SK-N-SH (cell line): ENCODE results near the gene POU3F3. TPM values are rescaled to one million over a fixed set of nuclear protein-coding genes. Genes with fewer than 3 reads are reported as not detected.

ENCODE experiments used
- CTCF ChIA-PET: fragments of 300-600, 350-600 bp; formaldehyde crosslinking; extraction: SDS; loops from one replicate; lab custom pipeline; 2021; lab: Yijun Ruan, JAX
- POLR2A ChIA-PET: fragments of 350-600 bp; sonication (Branson Sonifier 250); formaldehyde crosslinking; extraction: SDS; loops from one replicate; lab custom pipeline; 2020; ENCODE audit warnings: antibody characterized with exemption, inconsistent platforms; lab: Yijun Ruan, JAX
- DNase-seq: peaks from one replicate; pipeline ENCODE4 v3.0.0; 2012
- H2AFZ ChIP-seq: fragments of 200-600 bp; sonication (generic); 2 replicates; pipeline ENCODE4 v1.8.1; 2016; ENCODE audit warnings: antibody characterized with exemption, mild to moderate bottlenecking, low read depth
- H3F3A ChIP-seq: fragments of 200-600 bp; sonication (generic); replicated peaks from 2 replicates; pipeline ENCODE3; 2016; ENCODE audit warnings: antibody characterized with exemption, mild to moderate bottlenecking; ENCODE audit not compliant: insufficient read depth
- H3K27ac ChIP-seq, 2 experiments: fragments of 200-500 bp in 1 of 2; fragments of 200-600 bp in 1 of 2; sonication (Bioruptor generic) in 1 of 2; sonication (generic), shearing (Covaris generic) in 1 of 2; 2 replicates each; pipeline versions ENCODE4 v1.5.1 to v1.6.1; 2014 to 2016; ENCODE audit warnings: low read depth in 2 of 2, inconsistent platforms in 1 of 2, low read length in 1 of 2, mild to moderate bottlenecking in 1 of 2, mixed read lengths in 1 of 2
- H3K27me3 ChIP-seq: fragments of 200-600 bp; sonication (generic), shearing (Covaris generic); 2 replicates; pipeline ENCODE4 v1.6.1; 2016; ENCODE audit warnings: mixed run types; ENCODE audit not compliant: insufficient read depth
- H3K36me3 ChIP-seq, 2 experiments: fragments of 200-500 bp in 1 of 2; fragments of 200-600 bp in 1 of 2; sonication (Bioruptor generic) in 1 of 2; sonication (generic) in 1 of 2; replicated peaks in 1 of 2; 2 replicates each; pipeline versions ENCODE3 to v1.5.1; 2014 to 2016; ENCODE audit warnings: low read length in 1 of 2, mild to moderate bottlenecking in 1 of 2; ENCODE audit not compliant: insufficient read depth in 2 of 2, control insufficient read depth in 1 of 2
- H3K4me1 ChIP-seq, 2 experiments: fragments of 200-500 bp in 1 of 2; fragments of 200-600 bp in 1 of 2; sonication (Bioruptor generic) in 1 of 2; sonication (generic), shearing (Covaris generic) in 1 of 2; 2 replicates each; pipeline versions ENCODE4 v1.5.1 to v1.6.1; 2014 to 2016; ENCODE audit warnings: low read depth in 1 of 2, low read length in 1 of 2, mixed run types in 1 of 2; ENCODE audit not compliant: insufficient read depth in 2 of 2, control insufficient read depth in 1 of 2
- H3K4me2 ChIP-seq: fragments of 200-600 bp; sonication (generic), shearing (Covaris generic); 2 replicates; pipeline ENCODE4 v1.6.1; 2017; ENCODE audit warnings: mixed run types
- H3K4me3 ChIP-seq, 2 experiments: fragments of 200-500 bp in 1 of 2; fragments of 200-600 bp in 1 of 2; sonication (Bioruptor generic) in 1 of 2; sonication (generic), shearing (Covaris generic) in 1 of 2; 2 replicates each; pipeline versions ENCODE4 v1.5.1 to v1.8.1; 2014 to 2016; ENCODE audit warnings: low read depth in 2 of 2, inconsistent platforms in 1 of 2, low read length in 1 of 2, mild to moderate bottlenecking in 1 of 2, mixed read lengths in 1 of 2, moderate library complexity in 1 of 2
- H3K79me2 ChIP-seq: fragments of 200-600 bp; sonication (generic); 2 replicates; pipeline ENCODE4 v1.8.1; 2017; ENCODE audit warnings: mild to moderate bottlenecking; ENCODE audit not compliant: insufficient read depth
- H3K9ac ChIP-seq: fragments of 200-600 bp; sonication (generic); 2 replicates; pipeline ENCODE4 v1.6.1; 2017; ENCODE audit warnings: mixed run types
- H3K9me2 ChIP-seq: fragments of 200-600 bp; sonication (generic); 2 replicates; pipeline ENCODE4 v1.6.1; 2017; ENCODE audit warnings: mixed run types
- H3K9me3 ChIP-seq: fragments of 200-600 bp; sonication (generic); 2 replicates; pipeline ENCODE4 v1.6.1; 2017; ENCODE audit warnings: mixed run types, mild to moderate bottlenecking, moderate library complexity
- H4K20me1 ChIP-seq: fragments of 200-600 bp; sonication (generic); 2 replicates; pipeline ENCODE4 v1.6.1; 2017; ENCODE audit warnings: mild to moderate bottlenecking, mixed run types; ENCODE audit not compliant: insufficient read depth
- CHD2 ChIP-seq: fragments of 150-350 bp; IDR thresholded peaks from 2 replicates; pipeline ENCODE4 v1.6.1; 2018; ENCODE audit warnings: low read length; ENCODE audit not compliant: partially characterized antibody
- ELF1 ChIP-seq: IDR thresholded peaks from 2 replicates; pipeline ENCODE4 v1.4.0; 2012
- EZH2phosphoT487 ChIP-seq: fragments of 200-600 bp; sonication (generic); IDR thresholded peaks from 2 replicates; pipeline ENCODE4 v1.6.1; 2017; ENCODE audit warnings: low read depth, mixed run types, mild to moderate bottlenecking, antibody characterized with exemption, moderate library complexity, borderline replicate concordance
- FOXM1 ChIP-seq: IDR thresholded peaks from 2 replicates; pipeline ENCODE4 v1.4.0; 2012; ENCODE audit warnings: low read depth, mild to moderate bottlenecking
- GABPA ChIP-seq: IDR thresholded peaks from 2 replicates; pipeline ENCODE4 v1.4.0; 2012; ENCODE audit warnings: low read depth, mild to moderate bottlenecking
- GATA2 ChIP-seq: sonication (generic); formaldehyde crosslinking; IDR thresholded peaks from 2 replicates; pipeline ENCODE4 v1.5.0; 2020; ENCODE audit warnings: mild to moderate bottlenecking, missing genetic modification reagents
- MAX ChIP-seq: IDR thresholded peaks from 2 replicates; pipeline ENCODE4 v1.4.0; 2012; ENCODE audit warnings: low read depth
- MXI1 ChIP-seq: IDR thresholded peaks from 2 replicates; pipeline ENCODE4 v1.6.1; 2012; ENCODE audit warnings: mild to moderate bottlenecking, low read depth, low read length, improper control_type of control experiment
- NFIC ChIP-seq: IDR thresholded peaks from 2 replicates; pipeline ENCODE4 v1.4.0; 2012; ENCODE audit warnings: borderline replicate concordance
- NRF1 ChIP-seq: IDR thresholded peaks from 2 replicates; pipeline ENCODE4 v1.6.1; 2012; ENCODE audit warnings: low read depth, mild to moderate bottlenecking, low read length
- RAD21 ChIP-seq: IDR thresholded peaks from 2 replicates; pipeline ENCODE4 v1.6.1; 2012; ENCODE audit warnings: mild to moderate bottlenecking, low read length
- RCOR1 ChIP-seq: fragments of 150-350 bp; IDR thresholded peaks from 2 replicates; pipeline ENCODE4 v1.6.1; 2017; ENCODE audit warnings: antibody characterized with exemption, low read length
- SIN3A ChIP-seq: IDR thresholded peaks from 2 replicates; pipeline ENCODE4 v1.6.1; 2012; ENCODE audit warnings: low read depth, mild to moderate bottlenecking, low read length, moderate library complexity, borderline replicate concordance
- TAF1 ChIP-seq: IDR thresholded peaks from 2 replicates; pipeline ENCODE4 v1.6.1; 2012; ENCODE audit warnings: low read depth, mild to moderate bottlenecking, low read length, moderate library complexity, borderline replicate concordance
- TCF12 ChIP-seq: IDR thresholded peaks from 2 replicates; pipeline ENCODE4 v1.4.0; 2012
- USF2 ChIP-seq: fragments of 150-350 bp; IDR thresholded peaks from 2 replicates; pipeline ENCODE4 v1.6.1; 2017; ENCODE audit warnings: antibody characterized with exemption, low read length, low read depth, borderline replicate concordance
- YY1 ChIP-seq: IDR thresholded peaks from 2 replicates; pipeline ENCODE4 v1.4.0; 2012; ENCODE audit warnings: low read depth, mild to moderate bottlenecking
- ZBTB33 ChIP-seq: IDR thresholded peaks from 2 replicates; pipeline ENCODE4 v1.4.0; 2012; ENCODE audit warnings: low read depth, borderline replicate concordance
- WGBS: methylation state at CpG from one replicate; pipeline ENCODE4 v1.1.6; 2017; ENCODE audit warnings: low lambda C conversion rate; 5-methylcytosine and 5-hydroxymethylcytosine counted together
- polyA plus RNA-seq, 3 experiments: library from polyadenylated mRNA; depleted of rRNA; stranded (reverse); fragments of >200 nt; gene quantifications; 2 replicates each; pipeline ENCODE4 v1.2.3, GENCODE V29; 2012

The POU3F3 gene
- polyA plus RNA-seq, 1 of the 3 experiments (the other 2 are of a cell fraction), result not detected

- no peak for TF ChIP-seq MXI1
- no peak for TF ChIP-seq GATA2 (CRISPR knock-in tag)
- TF ChIP-seq TAF1, result no peak
- no peak for TF ChIP-seq SIN3A
- TF ChIP-seq, all 33 proteins: peak for 0
Measured at GRCh38 chr2:104874230-104874629, 20.3 kb downstream of the POU3F3 start (continued).

- no peak overlapping the region for H3K9ac ChIP-seq
- TF ChIP-seq RCOR1 (no peak), GATA2 (CRISPR knock-in tag) (no peak), RAD21 (no peak), NFIC (no peak), SIN3A (no peak), USF2 (no peak), ELF1 (no peak), TCF12 (no peak), EZH2phosphoT487 (no peak), NRF1 (no peak), YY1 (no peak), GABPA (no peak), TAF1 (no peak), ZBTB33 (no peak), CHD2 (no peak), FOXM1 (no peak), MAX (no peak)
- H3K4me1 ChIP-seq, result peaks cover 0 to 3% of the 10 kb centered on the region in 2 experiments; a peak in 1 of 4 replicates
- no peaks in the 10 kb centered on the region for H3K36me3 ChIP-seq
- H3F3A ChIP-seq, result no peaks in the 10 kb centered on the region
- POLR2A ChIA-PET, result no interaction called here
- DNase-seq, result no peak
- H4K20me1 ChIP-seq, result no peaks in the 10 kb centered on the region
- no peak overlapping the region for H3K4me2 ChIP-seq
- no peaks in the 10 kb centered on the region for H3K9me3 ChIP-seq
- CTCF ChIA-PET, result interaction anchor here (1.3 kb wide), 1 partner anchor 26 kb away, joined by 5 read pairs; no protein-coding TSS in a partner anchor
- H3K27me3 ChIP-seq, result peaks cover 20% of the 10 kb centered on the region
- 16% methylated on average over 1 of the region's 1 CpG for WGBS
- H3K9me2 ChIP-seq, result no peaks in the 10 kb centered on the region
- H3K4me3 ChIP-seq, result no peak overlapping the region
- H2AFZ ChIP-seq, result no peak overlapping the region
- H3K79me2 ChIP-seq, result no peaks in the 10 kb centered on the region
- no peak overlapping the region for H3K27ac ChIP-seq
Measured at GRCh38 chr2:104875262-104875661, 21.3 kb downstream of the POU3F3 start.
